GM21360 (cell line): Measurements from ENCODE around the gene PID1.

Source experiments
- ATAC-seq: cut with Tn5 transposase; IDR thresholded peaks from one replicate; pipeline ENCODE4 v1.9.1; 2021; ENCODE audit warnings: mild to moderate bottlenecking, moderate library complexity; ENCODE audit not compliant: unreplicated experiment

Gene PID1

DNA sequence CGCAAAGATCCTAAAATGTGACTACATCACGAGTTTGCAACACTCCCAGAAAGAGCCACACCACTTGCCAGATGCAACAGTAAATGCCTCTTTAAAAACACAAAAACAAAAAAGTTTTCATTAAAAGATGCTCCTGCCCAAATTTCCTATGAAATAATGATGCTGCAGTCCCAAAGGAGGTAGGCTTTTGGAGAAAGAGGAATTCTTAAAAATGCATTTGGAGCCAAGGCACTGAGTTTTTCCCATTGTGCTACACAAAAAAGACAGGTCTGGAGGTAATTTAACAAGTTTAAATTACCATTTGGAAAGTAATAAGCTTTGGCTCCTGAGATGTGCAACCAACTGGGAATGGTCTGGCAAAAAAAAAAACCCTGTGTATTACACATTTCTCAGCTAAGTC, 145.0 kb downstream of the PID1 start:
- ATAC-seq = no peak

DNA sequence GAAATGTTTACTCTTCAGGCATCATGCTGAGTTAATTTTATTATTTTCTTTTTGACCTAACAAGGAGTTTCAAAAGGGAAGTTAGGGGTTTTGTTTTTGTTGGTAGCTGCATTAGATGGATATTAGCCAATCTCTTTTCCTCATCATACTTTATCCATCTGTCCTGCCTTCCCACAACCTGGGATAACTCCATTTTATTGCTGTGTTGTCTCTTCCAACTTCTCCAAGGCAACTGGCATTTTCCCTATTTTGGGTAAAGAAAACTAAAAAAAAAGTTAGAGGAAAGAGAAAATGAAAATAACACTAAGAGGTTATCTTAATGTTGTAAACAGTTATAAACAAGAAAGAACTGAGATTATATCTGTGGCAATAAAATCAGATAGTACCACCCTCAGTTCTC, 147.0 kb downstream of the PID1 start:
- no peak for ATAC-seq

DNA sequence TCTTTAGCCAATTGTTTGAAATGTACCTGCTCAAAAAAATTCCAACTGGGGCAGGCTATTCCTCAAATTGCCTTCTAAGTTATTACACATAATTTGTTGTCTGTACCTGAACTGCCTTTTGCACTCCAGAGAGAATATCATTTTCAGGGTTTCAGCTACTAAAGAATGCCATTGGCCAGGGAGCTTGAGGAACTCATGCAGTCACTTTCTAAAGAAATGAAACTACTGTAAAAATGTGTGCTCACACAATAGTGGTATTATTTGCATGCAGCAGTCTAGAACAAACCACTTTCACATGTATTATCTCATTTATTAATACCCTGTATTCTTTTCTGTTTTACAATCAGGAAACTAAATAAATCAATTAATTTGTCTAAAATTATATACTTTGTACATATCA, 152.2 kb downstream of the PID1 start:
- peak; percentile 89 for ATAC-seq

DNA sequence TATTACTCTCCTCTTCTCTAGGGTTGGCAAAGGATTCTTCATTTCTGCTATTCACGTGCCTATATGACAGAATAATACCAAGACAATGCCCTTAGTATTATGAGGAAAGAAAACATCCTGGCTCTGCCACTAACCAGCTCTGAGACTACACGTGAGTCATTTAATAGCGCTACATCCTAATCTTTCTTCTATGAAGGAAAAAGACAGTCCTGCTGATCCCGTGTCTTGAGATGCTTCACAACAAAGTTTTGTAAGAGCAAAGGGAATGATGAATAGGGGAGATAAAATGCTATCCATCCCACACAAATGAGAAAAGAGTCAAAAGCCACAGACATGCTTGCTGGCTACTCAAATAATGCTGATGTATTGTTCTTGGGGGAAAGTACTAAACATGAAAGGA, 152.8 kb downstream of the PID1 start:
- ATAC-seq = no peak

DNA sequence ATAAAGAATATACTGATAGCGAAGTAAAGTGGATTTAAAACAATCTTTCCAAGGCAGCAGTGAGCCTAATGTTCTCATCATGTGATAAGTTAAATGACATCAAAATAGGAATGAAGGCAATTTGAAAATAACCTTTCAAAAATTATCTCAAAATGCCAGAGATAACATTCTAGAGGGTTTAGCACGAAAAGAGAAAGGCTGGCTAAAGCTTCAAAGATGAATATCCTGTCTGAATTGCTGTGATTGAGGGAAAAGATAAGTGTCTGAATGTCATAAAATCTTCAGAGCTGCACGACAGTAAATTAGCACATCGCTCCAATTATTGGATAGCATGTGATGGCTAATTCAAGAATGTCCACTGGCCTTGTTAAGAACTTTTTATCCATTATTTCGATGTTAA, 159.3 kb downstream of the PID1 start:
- ATAC-seq = no peak

DNA sequence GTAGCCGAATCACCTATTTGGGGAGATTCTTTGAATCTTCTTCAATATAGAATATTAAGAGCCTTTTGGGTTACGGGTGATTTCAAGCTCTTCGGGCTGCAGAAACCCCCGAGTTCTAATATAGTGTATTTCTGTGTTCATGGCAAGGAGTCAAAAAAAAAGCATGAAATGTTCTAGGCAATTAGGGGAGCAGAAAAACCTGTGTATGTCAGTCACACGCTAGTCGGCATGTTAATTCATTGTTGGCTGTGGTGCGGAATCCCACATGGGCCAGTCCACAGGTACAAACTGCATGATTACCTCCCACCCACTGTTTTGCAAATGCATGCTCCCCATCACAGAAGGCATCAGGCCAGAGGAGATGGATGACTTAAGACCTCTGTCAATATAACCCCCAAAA, 161.9 kb downstream of the PID1 start:
- ATAC-seq = no peak

DNA sequence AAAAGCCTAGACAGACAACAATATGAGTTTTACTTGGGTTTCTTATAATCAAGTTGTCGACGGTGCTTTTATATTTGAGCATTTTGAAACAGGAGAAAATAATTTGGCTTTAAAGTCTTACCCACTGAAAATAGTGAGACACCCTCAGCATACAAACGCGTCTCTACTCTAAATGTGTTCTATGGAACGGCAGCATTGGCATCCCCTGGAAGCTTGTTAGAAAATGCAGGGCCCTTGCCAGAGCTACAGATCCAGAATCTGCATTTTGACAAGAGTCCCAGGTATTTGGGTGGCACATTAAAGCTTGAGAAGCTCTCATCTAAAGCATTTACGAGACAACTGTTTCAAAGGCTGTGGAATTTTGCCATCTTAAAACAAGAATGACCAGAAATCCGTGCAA, 163.5 kb downstream of the PID1 start:
- no peak for ATAC-seq

DNA sequence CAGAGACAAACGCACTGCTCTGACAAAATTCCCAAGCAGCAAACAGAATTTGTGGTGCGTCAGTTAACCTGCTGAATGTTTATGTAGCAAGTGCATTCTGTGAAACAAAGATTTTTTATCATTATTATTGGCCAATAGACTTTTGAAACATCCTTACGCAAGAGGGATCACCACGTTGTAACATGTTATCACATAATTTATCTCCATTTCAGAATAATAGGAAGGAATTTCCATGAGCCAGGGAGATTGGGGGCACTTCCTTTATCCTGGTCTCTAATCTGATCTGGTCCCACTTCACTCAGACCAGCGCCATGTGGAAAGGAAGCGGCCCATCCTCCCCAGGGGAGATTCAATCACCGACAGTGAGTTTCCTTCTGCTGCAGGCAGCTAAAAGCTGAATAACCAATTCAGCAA, 166.1 kb downstream of the PID1 start:
- ATAC-seq = no peak

DNA sequence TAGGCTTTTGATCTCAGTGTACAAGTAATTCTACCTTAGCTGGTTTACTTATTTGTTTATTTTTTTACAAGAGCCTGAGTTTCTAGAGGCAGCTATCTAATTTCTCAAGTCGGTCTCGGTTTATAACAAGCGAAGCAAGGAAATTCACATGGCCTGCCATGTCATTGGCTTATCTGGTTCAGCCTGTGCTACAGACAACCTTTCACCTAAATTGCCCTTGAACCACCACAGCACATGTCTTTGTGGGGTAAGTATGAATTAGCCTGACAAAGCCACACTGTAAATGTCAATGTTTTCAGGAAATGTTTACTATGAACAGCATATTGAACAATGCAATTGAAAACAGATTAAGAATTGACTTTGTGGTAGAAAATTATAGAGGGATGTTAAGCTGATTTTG, 167.1 kb downstream of the PID1 start:
- ATAC-seq = no peak

DNA sequence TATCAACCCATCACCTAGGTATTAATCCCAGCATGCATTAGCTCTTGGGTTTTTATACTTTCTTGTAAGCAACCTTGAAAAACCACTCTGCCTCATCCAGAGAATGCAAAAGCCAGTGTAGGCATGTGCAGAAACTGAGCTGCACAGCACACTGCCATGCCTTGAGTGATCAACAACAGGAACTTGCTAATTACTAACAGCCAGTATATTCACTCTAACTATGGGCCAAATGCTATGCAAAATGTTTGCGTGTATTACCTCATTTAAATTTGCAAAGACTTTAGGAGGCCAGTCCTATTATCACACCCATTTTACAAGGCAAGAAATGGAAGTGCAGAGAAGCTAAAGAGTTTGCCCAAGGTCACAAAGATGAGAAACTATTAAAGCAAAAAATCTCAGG, 169.8 kb downstream of the PID1 start:
- no peak for ATAC-seq

DNA sequence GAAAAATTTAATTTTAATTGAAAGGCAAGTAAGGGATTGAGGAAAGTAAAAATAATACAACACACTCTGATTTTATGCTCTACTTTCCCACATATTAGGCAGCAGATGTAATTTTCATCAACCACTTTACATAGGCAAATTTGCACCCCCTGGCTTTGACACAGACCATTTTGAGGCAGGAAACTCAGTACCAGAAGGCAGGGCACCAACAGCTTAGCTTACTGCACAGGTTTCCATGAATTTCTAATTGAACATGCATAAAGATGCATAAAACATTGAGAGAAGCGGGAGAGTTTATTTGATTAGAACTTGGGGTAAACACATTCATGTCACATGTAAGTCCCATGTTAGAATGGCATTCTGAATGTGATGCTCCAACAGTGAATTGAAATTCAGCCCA, 171.9 kb downstream of the PID1 start:
- ATAC-seq = no peak

DNA sequence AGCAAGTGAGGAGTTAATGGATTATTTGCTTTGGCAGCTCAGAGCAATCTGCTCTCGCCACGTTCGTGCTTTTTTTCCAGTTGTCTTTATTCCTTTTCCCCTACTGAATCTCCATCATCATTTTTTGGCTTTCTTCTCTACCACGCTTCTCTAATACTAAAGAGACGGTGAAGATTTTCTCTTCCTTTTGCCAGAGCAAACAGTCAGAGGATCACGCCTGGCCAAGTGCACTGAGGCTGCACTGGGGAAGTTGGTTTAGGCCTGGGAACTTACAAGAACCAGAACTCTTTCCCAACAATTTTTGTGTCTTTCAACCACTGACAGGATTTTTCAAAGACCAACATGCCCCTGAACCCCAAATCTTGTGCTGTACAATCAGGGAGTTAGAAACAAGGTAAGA, 172.3 kb downstream of the PID1 start:
- ATAC-seq = no peak

DNA sequence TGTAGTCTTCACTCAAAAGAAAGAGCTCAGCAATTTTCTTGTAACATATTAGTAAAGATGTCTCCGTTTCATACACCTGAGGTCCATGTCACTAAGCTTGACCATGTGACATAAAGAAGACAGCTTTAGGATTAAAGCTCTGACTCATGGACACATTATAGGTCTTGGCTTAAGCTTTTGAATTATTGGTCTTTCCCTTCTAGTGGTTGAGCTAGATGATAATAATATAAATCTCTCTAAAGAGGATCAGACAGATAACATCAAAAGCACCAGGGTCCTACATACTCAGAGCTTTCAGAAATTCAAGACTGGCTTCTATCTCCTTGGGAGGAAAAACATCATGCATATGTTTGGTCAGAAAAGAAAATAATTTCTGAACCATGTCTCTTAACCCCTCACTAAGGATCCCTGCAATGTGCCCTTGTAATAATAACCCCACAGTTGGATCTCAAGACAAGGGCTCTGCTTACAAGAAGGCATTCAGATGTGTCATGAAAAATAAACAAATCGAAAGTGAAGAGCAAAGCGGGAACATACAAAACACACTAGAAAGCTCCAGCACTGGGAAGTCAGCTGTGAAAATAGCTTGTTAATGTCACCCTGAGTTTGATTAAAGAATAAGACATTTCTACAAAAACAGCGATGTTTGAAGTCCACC, 174.5 kb downstream of the PID1 start:
- no peak for ATAC-seq

DNA sequence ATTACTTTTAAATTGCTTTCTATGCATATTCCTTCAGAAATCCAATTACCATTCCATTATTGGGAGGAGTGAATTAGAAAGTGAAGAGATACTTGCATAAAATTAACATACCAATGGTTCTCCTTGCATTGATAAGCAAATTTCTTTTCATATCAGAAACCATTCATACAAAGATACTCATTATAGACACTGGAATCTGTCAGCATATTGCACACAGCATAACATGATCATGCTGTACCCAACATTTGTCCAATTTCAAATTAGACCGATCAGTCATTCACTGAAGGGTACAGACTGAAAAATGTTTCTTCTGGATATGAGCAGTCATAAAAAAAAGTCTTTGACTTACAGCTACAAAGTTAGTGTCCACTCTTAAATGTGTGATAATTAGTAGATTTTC, 175.6 kb downstream of the PID1 start:
- ATAC-seq = no peak

DNA sequence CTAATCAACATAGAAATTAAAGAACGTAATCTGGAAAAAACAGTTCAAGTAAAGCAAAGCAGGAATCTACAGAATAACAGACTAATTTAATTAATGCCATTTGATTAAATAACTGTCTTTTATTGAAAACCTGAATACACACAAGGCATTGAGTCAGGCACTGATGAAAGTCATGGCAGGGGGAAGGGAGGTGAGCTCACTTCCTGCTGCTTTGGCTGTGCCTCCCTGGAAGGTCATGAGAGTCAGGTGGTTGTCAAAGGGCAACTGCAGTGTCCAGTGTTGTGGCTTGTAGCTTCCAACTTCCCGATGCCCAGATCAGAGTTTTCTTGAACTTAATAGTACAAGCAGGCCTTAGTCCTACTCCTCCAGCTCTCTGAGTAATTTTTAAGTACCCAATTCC, 180.9 kb downstream of the PID1 start:
- ATAC-seq = no peak

DNA sequence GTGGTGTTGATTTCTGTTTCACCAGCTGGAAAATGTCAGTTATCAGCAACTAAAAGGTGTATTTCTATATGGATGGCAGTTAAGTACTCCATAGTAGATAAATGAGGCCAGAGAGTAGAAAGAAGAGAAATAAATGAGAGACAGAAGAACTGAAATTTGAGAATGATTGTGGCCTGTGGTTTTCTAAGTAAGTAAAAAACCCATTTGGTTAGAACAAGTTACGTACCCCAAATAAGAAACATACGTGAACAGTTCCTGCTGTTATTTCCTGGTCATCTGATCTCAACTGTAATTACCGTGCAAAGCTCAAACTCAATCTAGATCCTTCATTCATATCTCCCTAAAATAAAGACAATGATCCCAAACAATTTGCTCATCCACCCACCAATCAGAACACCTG, 181.3 kb downstream of the PID1 start:
- no peak for ATAC-seq

DNA sequence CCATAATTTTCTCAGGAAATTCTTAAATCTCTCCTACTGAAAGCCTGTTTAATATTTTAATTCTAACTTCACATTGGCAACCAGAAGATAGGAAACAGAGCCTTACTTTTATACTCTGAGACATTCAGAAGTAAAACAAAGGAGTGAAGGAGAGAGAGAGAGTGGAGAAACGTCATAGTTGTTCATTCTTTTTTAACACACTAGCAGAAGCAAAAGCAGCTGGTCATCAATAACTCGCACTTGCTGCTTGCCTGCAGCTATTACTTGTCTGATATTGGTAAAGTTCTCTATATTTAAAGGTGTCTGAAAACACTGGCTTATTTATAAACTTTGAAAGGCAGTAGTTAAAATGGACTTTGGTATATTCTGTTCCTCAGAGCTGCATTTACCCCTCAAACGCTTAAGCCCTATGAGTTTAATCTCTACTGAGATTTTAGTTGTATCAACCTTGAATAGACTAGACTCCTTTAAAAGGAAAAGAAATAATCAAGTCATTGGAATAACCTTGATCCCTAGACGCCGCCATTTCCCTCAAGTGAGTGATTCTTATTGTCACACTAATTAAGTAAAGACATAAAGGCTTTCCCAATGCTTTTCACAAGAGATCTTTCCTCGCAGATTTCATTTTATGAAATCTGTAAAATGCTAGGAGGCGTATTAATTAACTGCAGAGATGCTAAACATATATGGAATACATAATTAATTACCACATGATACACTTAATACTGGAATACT, 182.0 kb downstream of the PID1 start:
- ATAC-seq = no peak

DNA sequence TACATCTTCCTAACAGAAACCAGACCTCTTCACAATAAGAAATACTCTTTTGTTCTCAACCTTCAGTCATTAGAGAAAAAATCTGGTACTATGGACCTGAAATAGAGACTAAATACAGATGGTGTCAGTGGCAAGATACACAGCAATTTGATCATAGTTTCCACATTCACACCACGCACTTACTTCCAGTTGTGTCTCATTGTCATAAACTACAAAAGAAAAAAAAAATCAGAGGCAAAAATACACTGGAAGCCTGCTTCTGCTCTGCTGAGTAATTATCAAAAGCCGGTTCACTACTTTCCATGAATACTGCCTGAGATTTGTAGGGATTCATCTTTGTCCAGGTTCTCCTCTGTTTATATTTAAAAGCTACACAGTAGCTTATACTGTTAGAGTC, 182.6 kb downstream of the PID1 start:
- ATAC-seq = no peak

DNA sequence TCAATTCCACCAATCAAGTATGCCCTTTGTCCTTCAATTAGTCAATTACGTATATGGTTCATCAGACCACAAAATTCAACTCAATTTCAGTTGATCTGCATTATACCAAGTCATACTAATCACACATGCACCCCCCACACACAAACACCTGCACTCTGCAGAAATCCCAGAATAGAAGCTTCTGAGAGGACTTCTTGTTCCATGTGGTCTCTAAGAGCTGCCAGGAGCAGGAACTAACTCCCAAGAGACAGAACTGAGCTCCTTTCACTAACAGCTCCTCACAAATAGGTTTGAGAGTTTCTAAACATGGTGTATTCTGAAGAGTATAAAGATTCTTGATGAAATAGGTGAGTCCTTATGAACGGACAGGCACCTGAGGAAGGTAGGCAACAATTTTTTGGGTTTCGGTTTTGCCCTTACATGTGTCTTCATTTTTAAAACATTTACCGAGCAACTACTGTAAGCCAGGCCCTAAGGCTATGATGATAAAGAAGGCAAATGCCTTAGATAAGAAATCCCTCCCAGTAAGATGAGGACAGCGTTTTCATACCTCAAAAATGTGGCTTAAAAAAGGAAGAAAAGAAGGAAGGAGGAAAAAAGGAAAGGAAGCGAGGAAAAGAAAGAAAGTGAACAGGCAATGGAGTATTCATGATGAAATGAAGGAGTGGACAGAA, 183.1 kb downstream of the PID1 start:
- no peak for ATAC-seq

DNA sequence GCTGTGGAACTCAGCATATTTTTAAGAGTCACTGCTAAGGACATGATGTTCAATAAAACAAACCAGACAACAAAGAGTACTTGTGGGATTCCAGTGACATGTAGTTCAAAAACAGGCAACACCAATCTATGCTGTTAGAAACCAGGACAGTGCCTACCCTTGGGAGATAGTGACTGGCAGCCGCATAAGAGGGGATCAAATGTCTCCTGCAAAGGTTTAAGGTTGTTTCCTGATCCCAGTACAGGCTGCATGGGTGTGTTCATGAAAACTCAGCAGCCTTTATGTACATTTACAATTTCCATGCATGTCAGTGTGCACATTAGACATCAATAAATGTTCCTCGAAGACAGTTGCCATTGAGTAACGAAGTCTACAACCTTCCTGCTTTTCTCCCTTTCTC, 183.8 kb downstream of the PID1 start:
- ATAC-seq = no peak

DNA sequence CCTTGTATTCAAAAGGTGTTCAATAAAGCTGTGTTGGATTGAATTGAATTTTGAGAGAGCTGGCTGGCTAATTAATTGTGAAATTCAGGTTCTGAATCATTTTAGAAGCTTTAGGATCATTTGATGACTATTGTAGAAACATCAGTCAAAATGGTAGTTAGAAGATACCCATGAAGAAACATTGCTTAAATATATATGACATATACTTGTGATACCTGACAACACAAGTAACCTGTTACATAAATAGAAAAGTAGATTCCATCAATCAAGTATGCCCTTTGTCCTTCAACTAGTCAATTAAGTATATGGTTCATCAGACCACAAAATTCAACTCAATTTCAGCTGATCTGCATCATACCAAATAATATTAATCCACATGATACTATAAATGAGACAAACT, 185.6 kb downstream of the PID1 start:
- no peak for ATAC-seq

DNA sequence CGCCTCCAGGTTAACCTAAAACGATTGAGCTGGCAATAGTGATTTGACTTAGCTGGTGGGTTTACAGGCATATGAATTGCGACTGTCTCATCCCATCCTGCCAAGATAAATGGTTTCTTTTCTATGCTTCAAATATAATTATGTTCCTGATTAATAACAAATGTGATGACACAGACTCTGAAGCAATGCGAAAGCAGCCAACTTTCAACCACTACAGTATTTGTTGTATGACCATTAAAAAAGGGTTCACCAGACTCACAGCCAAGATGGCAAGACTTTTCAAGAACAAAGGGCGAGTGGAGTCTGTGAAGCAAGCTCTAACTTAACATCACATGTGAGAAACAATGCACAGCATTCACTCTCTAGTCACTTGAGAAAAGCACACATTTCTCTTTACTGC, 186.6 kb downstream of the PID1 start:
- no peak for ATAC-seq
